Fibroblast of upper back skin (primary cell): Measurements from ENCODE around the gene CEP68.
"Not testable (repeated sequence)": the region's sequence is repeated elsewhere in the genome, so short reads cannot be mapped to it uniquely, and the experiment has no call there.

Experiments used
- DNase-seq: peaks from one replicate; pipeline ENCODE4 v3.0.0-alpha.2; 2013

CEP68 gene

DNA sequence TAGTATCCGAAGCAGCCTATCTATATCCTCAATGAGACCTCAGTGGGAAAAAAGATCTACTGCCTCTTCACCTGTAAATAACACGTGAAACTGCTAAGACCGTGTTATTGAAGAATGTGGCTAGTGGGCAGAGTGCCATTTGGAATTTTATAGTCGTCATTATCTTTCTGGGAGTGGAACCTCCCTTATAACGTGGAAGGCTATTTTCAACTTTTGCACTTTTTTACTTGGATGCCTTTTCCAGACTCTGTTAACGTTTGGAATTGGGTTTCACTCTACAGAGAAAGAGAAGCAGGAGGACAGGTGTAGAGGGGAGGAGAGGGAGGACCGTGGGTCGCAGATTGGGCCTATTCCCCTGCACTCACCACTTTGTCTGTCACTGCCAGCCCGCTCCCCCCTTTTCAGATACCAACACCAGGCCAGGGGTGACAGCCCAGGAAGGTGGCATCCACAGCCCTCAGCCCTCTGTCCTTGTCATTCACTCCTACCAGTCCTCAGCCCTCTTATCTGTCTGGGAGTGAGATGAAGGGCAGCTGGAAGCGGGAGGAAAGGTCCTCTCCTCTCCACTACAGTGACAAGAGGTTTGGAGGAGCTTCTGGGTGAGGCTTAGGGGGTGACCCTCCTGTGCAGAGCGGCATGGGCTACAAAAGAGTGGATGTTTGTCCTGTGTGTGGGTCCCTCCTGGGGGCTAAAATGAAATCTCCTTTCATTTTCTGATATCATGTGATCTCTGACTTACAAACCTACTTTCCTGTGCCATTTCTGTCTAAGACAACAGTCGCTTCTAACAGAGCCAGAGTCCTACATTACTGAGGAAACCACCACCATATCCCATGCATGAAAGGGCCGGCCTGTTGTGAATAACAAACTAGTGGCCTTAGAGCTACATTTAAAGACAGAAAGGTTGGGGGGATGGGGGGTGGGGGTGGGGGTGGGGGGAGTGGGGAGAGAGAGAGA is 23.9 kb upstream of the CEP68 start:
- no peak for DNase-seq

- peak; percentile 23 for DNase-seq
Measured at GRCh38 chr2:65033178-65033577, 23.0 kb upstream of the CEP68 start.

DNA sequence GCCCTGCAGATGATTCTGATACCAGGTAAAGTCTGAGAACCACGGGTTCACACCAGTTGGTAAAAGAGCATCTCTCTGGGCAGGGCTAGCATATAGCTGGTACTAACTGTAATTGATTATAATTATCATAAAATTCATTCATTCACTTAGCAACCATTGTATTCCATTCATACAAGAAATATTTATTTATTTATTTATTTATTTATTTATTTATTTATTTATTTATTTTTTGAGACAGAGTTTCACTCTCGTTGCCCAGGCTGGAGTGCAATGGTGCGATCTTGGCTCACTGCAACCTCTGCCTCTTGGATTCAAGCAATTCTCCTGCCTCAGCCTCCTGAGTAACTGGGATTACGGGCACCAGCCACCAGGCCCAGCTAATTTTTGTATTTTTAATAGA is 22.5 kb upstream of the CEP68 start:
- not testable (repeated sequence) for DNase-seq

- DNase-seq, result no peak
Measured at GRCh38 chr2:65035351-65035943, 20.8 kb upstream of the CEP68 start.

DNA sequence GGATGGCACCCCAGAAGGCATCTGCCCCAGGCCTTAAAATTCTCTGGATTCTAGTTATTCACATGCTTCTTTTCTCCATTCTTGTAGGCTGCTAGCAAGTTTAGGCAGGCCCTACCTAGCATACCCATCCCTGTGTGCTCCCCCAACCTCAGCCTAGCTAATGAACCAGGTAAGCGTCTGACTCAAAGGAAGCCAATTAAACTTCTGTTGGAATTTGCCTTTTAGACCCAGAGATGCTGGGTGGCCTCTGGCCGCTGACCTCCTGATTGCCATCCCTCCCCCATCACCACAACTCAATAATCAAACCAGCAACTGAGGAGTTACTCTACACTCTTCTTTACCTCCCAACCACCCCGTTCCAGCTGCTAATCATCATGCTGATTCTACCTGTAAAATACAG is 19.0 kb upstream of the CEP68 start:
- DNase-seq, result no peak

- no peak for DNase-seq
Measured at GRCh38 chr2:65039640-65040039, 16.6 kb upstream of the CEP68 start.

DNA sequence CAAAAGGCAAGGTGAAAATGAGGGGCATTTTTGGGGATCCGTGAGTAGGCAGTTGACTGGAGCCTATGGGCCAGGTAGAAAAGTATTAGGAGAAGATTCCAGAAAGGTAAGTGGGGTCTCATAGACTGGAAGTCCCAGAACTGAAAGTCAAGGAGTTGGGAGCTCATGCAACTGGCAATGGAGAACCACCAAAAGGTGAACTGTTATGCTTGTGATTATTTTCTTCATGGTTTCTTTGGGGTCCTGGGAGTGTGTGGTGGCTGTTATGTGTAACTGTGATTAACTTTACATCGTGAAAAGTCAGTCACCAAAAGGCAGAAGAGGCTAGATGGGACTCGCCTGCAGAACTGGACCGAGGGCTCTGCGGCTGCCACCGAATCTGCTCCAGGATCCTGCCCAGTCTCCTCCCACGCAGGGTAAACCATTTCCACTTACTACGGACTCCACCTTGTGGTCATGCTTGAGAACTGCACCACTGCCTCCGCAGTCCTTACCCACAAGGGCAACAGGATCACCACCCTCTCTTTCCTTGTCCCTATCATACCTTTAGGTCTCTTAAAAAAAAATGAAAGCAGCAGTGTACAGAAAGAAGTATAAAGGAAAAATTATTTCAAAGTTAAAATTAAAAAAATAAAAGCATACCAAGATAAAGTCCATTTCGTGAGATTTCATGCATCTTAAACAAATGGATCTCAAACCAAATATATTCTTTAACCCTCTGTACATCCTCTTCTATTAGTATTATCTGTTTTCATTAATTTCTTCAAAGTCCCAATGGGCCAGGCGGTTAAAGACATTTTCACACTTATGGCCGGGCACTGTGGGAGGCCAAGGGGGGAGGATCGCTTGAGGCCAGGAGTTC is 15.6 kb upstream of the CEP68 start:
- DNase-seq, result peak; percentile 79

GRCh38 chr2:65043001-65043400 is 13.2 kb upstream of the CEP68 start:
- DNase-seq, result no peak

DNA sequence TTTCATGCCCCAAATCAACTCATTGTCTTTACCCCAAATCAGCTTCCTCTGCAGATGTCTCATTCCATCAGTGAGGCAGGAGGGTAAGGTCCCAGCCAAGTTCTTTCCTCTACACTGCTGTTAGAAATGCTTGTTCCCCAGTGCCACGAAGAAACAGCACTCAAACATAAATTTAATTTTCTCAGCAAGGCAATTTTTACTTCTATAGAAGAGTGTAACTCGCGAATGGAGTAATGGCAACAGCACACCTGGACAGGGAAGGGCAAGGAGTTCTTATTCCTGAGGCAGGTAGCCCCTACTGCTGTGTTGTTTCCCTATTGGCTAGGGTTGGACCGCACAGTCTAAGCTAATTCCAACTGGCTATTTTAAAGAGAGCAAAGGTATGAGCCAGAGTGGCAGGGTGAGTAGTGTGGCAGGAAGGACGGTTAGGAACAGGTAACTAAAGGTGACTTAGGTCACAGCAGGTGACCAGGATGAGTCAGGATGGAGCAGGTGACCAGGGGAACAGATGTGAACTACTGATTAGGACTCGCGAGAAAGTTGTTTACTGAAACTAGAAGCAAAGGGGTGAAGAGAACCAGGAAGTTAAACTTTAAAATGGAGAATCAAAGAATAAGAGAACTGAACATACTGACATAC is 12.0 kb upstream of the CEP68 start:
- DNase-seq, result no peak

DNA sequence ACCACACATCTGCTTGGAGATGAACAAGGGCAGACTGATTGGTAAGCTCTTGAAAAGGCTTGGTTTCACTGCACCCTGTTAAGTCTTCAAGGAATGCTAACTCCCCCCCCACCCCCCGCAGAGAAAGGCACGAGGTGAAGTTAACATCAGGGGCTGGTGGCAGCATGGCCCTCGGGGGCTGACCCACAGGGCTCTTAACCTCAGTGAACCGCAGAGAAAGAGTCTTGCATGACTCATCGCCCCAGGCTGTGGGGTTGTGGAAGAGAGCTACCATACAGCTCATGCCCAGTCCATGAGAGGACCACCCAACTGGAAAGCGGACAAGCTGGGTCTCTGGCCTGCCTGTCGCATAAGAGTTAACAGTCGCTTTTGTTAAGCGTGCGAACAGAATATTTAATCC is 10.6 kb upstream of the CEP68 start:
- DNase-seq, result peak; percentile 65

- DNase-seq, result no peak
Measured at GRCh38 chr2:65046633-65047407, 9.4 kb upstream of the CEP68 start.

DNA sequence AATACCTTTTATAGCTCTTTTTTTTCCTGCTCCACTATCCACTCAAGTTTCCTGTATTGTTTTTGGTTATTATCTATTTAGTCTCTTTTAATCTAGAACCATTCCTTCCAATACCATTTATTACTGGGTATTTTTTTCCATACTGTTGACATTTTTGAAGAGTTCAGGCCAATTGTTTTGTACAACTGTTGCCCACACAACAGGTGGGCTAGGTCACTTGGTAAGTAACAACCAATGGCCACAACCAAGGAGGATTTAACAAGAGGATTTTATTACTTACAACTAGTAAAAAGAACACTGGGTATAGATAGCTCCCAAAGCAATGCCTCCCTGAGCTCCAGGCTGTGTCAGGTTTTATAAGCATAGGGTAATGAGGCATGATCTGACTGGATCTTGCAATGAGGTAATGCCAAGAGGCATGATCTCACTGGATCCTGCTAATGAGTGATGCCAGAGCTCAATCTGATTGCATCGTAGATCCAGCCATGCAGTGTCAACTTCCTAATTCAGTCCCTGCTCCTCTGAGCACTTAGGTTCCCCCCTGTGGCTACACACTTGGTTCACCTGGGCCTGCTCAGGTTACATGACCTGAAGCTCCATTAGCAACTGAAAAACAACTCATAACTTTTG is 7.1 kb upstream of the CEP68 start:
- no peak for DNase-seq

GRCh38 chr2:65050931-65051330 is 5.3 kb upstream of the CEP68 start:
- peak; percentile 72 for DNase-seq

- DNase-seq, result no peak
Measured at GRCh38 chr2:65053199-65053598, 3.0 kb upstream of the CEP68 start.

DNA sequence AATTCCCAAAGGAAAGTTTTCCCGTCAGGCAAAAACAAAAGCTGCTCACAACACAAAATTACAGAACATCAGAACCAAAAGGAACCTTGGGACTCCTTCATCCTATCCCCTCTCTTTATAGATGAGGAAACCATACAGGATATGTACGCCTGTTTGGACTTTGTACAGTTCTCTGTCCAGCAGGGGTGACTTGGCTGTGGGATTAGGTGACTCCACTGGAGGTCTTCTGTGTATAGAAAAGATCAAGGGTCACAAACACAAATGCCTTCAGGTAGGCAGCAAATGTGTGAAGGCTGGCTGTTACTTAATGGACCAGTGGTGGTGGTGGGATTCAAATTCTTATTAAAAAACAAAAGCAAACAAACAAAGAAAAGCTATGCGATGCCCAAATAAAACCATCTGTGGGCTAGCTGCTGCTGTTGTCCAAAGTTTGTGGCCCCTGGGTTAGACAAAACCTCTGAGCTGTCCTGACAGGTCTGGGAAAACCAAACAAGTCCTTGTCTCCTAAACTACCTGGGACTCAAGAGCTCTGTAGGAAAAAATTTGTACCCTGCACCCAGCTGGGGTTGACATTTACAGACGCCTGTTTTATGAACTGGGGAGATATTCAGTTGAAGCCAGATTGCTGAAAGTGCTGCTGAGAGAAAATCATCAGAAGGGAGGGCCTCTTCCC is 1.3 kb upstream of the CEP68 start:
- no peak for DNase-seq

DNA sequence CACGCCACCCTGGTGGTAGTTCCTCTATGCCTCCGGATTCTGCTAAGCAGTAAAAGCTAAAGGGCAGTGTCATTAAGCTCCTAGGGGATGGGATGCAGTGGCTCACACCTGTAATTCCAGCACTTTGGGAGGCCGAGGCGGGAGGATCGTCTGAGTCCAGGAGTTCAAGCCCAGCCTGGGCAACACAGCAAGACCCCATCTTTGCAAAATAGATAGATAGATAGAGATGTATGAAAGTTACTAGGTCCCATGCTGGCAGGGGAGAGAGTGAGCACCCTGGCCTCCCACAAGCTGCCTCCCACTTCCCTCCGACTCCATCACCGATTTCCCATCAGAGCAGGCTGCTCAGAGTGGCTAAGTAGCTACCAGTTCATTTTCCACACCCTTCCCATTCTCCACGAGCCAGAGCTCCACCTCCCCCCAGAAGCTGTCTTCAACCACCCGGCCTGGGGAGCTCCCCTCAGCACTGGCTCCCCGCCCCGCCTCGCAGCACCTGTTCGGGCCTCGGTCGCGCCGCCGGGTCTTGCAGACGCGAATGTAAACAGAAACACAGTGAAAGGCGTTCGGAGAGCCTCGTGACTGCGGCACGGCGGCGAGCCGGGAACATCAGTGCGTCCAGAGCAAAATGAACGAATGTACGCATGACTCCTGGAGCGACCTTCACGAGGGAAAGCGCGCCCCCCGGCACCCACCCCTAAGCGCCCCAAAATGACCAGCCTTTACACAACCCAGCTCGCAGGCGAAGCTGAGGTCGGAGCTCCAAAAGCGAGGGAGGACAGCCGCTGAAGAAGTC is 598 bp upstream of the CEP68 start:
- DNase-seq, result no peak

DNA sequence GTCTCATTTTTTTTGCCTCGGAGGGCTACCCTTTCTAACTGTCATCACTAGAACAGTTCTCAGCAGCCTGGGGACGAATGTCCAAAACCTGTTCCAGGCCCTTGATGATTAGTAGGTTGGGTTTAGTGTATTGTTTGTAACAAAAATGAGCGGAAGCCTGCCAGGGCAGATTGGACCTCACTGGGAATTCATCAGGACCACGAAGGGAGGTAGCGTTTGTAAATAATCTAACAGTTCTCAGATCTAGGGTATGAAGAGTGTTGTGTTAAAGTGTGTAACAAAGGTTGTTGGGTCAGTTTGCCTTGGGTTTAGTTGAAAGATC is 799 bp downstream of the CEP68 start:
- no peak for DNase-seq

- peak; percentile 60 for DNase-seq
Measured at GRCh38 chr2:65057391-65058052, 1.3 kb downstream of the CEP68 start.

GRCh38 chr2:65059071-65059470 is 2.9 kb downstream of the CEP68 start:
- no peak for DNase-seq
